ENCODE data around the gene ASB16.

GRCh38 chr17:44216173-44216572 is 45.7 kb downstream of the ASB16 start:
- TF ChIP-seq ZBTB33 (CRISPR knock-in tag; IDR thresholded peaks at IDR 0.05), result no peak
- TF ChIP-seq SMAD4 (CRISPR knock-in tag; conservative IDR thresholded peaks at IDR 0.05), result no peak
